GM21737 (cell line): ENCODE measurements around the gene MEX3D.

Experiments
- ATAC-seq: cut with Tn5 transposase; IDR thresholded peaks from one replicate; pipeline ENCODE4 v1.9.1; 2021; ENCODE audit warnings: mild to moderate bottlenecking, moderate library complexity; ENCODE audit not compliant: unreplicated experiment

The MEX3D gene

GRCh38 chr19:1505991-1506881 is 61.9 kb downstream of the MEX3D start:
- ATAC-seq: no peak

- ATAC-seq: no peak
Measured at GRCh38 chr19:1505012-1505411, 63.1 kb downstream of the MEX3D start.
